GM15510 (cell line): ENCODE data around the gene ESRP2.

Experiments
- POLR2A ChIP-seq: IDR thresholded peaks from 3 replicates; pipeline ENCODE4 v1.6.1; 2011; ENCODE audit warnings: borderline replicate concordance; ENCODE audit not compliant: insufficient read length; ENCODE audit errors: extremely low read depth

ESRP2 gene

GRCh38 chr16:68251832-68252231 lies 15.9 kb upstream of the ESRP2 start:
- no peak for TF ChIP-seq POLR2A

GRCh38 chr16:68250951-68251350 lies 15.0 kb upstream of the ESRP2 start:
- no peak for TF ChIP-seq POLR2A

- no peak for TF ChIP-seq POLR2A
These were observed 13.4 kb upstream of the ESRP2 start for GRCh38 chr16:68249371-68249770.

- TF ChIP-seq POLR2A: no peak
These were observed 12.0 kb upstream of the ESRP2 start for GRCh38 chr16:68247932-68248331.

- no peak for TF ChIP-seq POLR2A
These were observed 11.5 kb upstream of the ESRP2 start for GRCh38 chr16:68247400-68247799.

- TF ChIP-seq POLR2A: no peak
These were observed 10.7 kb upstream of the ESRP2 start for GRCh38 chr16:68246666-68247065.

GRCh38 chr16:68246121-68246520 lies 10.2 kb upstream of the ESRP2 start:
- TF ChIP-seq POLR2A: no peak

- peak; percentile 75 for TF ChIP-seq POLR2A
These were observed 9.3 kb upstream of the ESRP2 start, which contains the start of gene PLA2G15 for GRCh38 chr16:68244903-68245853. TSS of gene PLA2G15 (plus strand) at chr16:68245373. CDS start at chr16:68245427, 54 bp downstream.

GRCh38 chr16:68244481-68244902 lies 8.6 kb upstream of the ESRP2 start:
- TF ChIP-seq POLR2A: no peak

- no peak for TF ChIP-seq POLR2A
These were observed 7.3 kb upstream of the ESRP2 start for GRCh38 chr16:68242926-68243858.

GRCh38 chr16:68242085-68242484 lies 6.2 kb upstream of the ESRP2 start:
- TF ChIP-seq POLR2A: no peak

GRCh38 chr16:68238029-68238345 lies 2.1 kb upstream of the ESRP2 start:
- no peak for TF ChIP-seq POLR2A

GRCh38 chr16:68237243-68238028 lies 1.5 kb upstream of the ESRP2 start:
- peak; percentile 68 for TF ChIP-seq POLR2A

- no peak for TF ChIP-seq POLR2A
These were observed 907 bp upstream of the ESRP2 start for GRCh38 chr16:68236826-68237242.
